ENCODE results near the gene ZXDA.

DNA sequence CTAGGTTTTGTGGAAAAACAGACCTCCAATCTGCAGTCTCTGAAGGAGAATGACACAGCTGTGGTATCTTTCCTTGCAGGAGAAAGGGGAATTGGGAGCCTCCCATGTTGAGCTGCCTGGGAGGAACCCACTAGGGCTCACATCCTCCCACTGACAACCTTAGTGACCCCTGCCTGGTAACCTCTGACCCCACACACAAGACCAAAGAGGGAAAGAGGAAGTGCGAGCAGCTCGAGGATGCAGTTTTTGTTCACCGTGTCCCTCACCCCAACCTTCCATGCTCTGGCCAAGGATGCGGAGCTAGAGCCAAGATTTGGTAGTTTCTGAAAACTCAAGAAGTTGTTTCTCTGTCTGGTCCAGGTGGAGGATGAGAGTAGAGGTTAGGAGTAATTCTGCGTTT, 5.4 kb upstream of the ZXDA start:
- TF ChIP-seq, protein P1, sequence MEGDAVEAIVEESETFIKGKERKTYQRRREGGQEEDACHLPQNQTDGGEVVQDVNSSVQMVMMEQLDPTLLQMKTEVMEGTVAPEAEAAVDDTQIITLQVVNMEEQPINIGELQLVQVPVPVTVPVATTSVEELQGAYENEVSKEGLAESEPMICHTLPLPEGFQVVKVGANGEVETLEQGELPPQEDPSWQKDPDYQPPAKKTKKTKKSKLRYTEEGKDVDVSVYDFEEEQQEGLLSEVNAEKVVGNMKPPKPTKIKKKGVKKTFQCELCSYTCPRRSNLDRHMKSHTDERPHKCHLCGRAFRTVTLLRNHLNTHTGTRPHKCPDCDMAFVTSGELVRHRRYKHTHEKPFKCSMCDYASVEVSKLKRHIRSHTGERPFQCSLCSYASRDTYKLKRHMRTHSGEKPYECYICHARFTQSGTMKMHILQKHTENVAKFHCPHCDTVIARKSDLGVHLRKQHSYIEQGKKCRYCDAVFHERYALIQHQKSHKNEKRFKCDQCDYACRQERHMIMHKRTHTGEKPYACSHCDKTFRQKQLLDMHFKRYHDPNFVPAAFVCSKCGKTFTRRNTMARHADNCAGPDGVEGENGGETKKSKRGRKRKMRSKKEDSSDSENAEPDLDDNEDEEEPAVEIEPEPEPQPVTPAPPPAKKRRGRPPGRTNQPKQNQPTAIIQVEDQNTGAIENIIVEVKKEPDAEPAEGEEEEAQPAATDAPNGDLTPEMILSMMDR (IDR thresholded peaks at IDR 0.05; ENCODE audit: poor library complexity): no peak
- TF ChIP-seq EZH2 (IDR thresholded peaks at IDR 0.05; ENCODE audit: borderline replicate concordance): no peak
- no peak for TF ChIP-seq EZH2phosphoT487 (IDR thresholded peaks at IDR 0.05; ENCODE audit: low read depth, severe bottlenecking, unreplicated experiment)

Measured in hepatocyte (in vitro differentiated cells).